Measurements from ENCODE around the gene HYAL3.
"Not testable (repeated sequence)": the region's sequence is repeated elsewhere in the genome, so short reads cannot be mapped to it uniquely, and the experiment has no call there.

The HYAL3 gene

DNA sequence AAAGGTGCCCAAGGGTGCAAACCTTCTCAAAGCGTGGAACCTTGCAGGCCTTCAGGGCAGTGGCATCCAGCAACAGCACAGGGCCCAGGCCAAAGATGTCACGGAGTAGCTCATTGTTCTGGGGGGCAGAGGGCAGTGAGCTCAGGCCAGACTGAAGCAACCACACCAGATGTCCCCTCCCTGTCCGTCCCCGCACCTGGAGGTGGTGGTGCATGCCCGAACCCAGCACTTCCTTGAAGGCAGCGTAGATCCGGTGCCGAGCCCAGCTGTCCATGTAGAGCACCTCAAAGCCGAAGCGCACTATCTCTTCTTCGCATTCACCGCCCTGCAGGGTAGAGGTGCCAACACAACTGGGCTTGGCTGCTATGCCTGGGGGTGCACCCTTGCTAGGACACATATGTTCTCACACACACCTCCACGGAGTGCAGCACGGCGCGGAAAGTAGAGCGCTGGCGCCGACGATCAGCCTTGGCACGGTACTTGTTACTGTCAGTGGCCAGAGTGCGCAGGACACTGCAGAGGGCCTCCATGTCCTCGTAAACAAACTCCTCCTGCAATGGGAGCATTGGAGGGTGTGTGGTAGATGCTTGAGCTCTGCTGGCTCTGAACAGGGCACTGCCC lies 10.7 kb downstream of the HYAL3 start:
- DNase-seq, result no peak

DNA sequence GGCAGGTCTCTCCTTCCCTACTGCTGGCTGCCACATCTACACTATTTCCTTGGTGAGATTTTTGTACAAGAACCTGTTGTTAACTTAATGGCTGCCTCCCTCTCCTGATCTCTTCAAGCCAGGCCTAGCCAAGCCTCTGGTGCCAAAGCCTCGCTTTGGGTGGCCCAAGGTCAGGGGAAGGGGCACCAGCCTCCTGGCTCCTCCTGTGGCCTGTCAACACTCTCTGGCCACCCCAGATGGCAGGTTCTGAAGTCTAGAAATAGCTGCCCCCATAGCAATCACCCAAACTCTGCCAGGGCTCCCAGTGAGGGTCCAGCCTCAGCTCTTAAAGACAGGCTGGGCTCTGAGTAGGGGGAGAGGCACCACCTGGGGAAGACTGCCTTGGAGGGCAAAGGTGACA lies 11.9 kb downstream of the HYAL3 start:
- no peak for DNase-seq

DNA sequence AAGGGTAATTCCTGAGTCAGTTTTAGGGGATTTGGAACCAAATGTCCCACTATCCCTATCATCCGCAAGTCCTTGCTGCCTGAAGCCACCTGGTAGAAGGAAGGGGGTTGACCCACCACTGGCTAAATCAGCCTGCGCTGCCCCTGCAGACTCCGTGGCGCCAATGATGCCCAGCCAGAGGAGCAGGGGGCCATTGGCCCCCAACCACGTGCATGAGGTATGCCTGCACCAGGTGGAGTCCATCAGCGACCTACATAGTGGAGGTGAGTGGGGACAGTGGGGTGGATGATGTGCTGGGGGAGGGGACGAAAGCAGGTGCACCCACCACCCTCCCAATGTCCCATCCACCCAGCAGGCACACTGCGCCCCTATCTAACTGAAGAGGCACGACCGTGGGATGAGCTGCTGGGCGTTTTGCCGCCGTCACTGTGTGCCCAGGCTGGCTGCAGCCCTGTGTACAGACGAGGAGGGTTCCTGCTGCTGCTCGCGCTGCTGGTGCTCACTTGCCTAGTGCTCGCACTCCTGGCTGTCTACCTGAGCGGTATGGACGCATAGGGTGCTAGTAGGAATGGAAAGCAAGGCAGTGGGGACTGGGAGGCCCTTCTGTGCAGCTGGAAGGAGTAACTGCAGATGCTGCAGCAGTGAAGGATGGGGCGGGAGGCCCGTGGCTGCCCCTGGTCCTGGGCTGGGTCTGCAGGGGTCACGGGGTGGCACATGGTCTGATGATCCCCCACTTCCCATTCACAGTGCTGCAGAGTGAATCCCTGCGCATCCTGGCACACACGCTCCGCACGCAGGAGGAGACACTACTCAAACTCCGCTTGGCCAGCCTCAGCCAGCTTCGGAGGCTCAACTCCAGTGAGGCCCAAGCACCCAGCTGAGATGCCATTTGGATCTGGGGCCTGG lies 12.6 kb downstream of the HYAL3 start:
- no peak for DNase-seq

DNA sequence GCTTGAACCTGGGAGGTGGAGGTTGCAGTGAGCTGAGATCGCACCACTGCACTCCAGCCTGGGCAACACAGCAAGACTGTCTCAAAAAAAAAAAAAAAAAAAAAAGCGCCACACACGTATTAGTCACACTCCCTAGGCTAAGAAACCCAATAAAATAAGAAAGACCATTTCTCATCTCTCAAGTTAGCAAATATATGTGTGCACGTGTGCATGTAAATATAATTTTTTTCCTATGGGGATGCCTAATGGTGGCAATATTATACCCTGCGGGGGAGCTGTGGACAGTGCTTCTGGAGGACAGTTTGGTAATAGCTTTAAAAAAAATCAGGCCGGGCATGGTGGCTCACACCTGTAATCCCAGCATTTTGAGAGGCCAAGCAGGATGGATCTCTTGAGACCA lies 15.1 kb downstream of the HYAL3 start:
- DNase-seq, result not testable (repeated sequence)

DNA sequence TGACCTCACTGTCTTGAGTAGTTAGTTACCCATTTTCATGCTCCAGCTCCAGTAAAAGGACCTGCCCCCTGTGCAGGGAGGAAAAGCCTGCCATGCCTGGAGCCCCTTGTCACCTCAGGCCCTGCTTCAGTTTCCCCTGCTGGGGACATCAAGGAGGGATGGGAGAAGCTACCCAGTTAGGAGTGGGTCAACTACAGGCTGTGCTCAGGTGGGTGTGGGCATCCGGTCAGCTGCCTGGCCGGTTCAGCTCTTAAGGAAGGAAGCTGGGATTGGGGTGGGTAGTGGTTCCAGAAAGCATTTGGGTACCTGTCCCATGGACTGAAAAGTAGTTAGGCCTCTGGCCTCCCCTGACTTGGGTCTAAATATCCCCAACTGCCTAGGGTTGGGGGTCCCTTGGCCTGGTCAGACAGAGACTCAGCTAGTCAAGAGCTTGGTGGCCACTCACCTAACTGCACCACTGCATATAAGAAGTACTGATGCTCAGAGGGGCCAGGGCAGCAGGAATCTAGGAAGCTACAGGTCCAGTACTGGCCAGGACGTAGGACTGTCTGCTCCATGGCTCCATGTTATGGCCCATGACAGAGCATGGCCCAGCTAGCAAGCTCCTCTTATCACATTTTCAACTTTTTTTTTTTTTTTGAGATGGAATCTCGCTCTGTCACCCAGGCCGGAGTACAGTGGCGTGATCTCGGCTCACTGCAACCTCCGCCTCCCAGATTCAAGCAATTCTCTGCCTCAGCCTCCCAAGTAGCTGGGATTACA lies 19.8 kb downstream of the HYAL3 start:
- no peak for DNase-seq

DNA sequence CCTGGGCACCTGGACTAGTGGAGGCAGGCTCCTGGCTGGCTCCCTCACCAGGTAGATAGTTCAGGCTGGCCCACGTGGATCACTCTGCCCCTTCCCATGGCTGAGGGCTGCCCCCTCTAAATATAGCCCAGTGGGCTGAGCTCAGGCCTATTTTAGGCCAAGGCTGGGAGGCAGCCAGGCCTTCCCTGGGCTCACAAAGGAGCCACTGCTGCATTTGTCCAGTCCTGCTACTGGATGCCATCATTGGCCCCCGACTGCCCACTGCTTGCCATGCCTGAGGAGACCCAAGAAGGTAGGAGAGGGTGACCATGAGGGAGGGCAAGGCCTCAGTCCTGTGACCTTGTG lies 20.4 kb downstream of the HYAL3 start, which contains the start of gene LSMEM2:
Gene LSMEM2 (plus strand): TSS at position 208 of the 345 bp plus-strand sequence. CDS start 27 bp downstream, at position 235.
- DNase-seq, result no peak

DNA sequence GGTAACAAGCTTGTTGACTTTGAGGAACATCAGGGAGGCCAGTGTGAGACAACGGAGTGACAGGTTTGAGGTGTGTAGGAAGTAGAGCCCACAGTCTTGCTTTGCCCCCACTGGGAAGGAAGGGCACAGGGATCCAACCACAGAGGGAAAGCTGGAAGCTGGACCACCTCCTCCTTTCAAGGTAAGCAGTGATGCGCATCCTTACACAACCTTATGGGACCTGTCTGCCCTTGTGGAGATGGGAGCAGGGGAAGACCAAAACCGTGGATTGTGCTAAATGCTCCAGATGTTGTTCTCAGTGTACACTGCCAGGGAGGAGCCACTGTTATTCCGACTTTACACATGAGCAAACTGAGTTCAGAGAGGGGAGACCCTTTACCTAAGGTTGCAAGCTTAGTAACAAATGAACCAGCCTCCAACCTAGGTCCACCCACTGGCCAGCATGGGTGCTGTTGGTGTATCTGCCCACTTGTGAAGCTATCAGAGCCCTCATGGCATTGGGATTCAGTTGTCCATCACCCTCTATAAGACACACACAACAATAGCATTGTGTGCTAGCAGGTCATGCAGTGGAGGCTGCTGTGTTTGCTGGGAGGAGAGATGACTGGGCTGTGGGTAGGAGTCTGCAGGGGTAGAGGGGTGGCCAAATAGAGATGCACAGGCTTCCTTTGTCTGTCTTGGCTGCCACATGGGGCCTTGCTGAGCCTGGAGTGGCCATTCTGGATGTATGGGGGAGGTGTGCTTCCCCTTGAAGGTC lies 20.9 kb downstream of the HYAL3 start:
- no peak for DNase-seq

DNA sequence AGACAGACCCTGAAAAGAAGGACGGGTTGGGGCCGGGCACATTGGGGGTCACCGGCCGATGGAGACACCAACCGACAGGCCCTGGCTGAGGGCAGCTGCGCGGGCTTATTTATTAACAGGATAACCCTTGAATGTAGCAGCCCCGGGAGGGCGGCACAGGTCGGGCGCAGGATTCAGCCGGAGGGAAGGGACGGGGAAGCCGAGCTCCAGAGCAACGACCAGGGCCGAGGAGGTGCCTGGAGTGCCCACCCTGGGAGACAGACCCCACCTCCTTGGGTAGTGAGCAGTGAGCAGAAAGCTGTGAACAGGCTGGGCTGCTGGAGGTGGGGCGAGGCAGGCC lies 22.5 kb downstream of the HYAL3 start:
- DNase-seq, result no peak

DNA sequence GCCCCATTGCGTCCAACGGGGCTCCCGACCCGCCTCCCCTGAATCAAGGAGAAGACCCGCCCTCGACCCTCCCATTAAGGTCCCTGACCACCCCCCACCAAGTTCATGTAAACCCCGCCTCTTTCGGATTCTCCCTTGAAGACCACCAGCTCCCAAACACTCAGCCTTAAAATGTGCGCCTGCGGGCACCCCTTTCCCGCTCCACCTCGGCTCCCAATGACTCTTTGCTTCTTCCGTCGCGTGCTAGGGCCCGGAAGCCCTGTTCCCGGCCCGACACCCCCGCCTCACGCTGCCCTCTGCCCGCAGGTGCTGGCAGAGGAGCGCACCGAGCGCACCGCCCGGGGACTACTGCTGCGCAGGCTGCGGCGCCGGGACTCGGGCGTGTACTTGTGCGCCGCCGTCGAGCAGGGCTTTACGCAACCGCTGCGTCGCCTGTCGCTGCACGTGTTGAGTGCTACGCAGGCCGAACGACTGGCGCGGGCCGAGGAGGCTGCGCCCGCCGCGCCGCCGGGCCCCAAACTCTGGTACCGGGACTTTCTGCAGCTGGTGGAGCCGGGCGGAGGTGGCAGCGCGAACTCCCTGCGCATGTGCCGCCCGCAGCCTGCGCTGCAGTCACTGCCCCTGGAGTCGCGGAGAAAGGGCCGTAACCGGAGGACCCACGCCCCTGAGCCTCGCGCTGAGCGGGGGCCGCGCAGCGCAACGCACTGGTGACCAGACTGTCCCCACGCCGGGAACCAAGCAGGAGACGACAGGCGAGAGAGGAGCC lies 23.0 kb downstream of the HYAL3 start:
- peak in 1 of 5 donors; percentile 46 for DNase-seq

DNA sequence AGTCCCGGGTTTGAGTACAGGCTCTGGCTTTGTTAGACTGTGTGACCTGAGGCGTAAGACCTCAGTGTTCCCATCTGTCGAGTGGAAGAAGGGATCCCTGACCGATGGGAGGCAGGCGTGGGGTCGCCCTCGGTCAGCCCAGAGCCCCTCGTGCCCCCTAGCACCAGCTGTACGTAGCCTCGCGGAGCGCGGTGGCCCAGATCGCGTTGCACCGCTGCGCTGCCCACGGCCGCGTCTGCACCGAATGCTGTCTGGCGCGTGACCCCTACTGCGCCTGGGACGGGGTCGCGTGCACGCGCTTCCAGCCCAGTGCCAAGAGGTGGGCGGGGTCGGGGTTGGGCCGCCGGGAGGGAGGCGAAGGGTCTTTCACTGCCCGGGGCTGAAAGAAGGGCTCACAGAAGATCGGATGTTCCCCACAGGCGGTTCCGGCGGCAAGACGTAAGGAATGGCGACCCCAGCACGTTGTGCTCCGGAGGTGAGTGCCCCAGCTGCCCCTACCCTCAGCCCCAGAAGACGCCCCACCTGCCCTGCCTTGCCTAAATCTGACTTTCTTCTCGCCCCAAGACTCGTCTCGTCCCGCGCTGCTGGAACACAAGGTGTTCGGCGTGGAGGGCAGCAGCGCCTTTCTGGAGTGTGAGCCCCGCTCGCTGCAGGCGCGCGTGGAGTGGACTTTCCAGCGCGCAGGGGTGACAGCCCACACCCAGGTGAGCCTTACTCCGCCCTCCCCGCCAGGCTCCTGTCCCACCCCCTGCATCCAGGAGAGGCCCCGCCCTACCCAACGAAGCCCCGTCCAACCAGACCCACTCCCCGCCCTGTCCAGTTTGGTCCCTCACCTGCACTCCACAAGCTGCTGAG lies 23.8 kb downstream of the HYAL3 start:
- DNase-seq, result no peak

DNA sequence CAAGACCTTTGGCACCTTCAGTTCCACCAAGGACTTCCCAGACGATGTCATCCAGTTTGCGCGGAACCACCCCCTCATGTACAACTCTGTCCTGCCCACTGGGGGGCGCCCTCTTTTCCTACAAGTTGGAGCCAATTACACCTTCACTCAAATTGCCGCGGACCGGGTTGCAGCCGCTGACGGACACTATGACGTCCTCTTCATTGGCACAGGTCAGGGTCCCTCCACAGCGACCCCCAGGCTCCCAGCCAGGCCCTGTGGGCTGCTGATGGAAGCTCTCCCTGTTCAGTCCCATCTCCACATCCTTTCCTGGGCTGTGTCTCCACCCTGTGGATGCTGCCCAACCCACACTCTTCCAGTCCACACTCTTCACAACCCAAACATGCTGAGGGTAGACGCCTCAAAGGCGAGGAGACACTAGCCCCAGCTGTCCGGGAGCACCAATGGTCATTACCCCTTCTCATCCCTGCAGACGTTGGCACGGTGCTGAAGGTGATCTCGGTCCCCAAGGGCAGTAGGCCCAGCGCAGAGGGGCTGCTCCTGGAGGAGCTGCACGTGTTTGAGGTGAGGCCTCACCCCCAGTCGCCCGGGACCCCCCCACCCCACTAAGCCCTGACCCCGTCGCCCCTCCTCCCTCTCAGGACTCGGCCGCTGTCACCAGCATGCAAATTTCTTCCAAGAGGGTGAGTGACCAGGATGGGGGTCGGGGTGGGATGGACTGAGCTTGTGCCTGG lies 24.7 kb downstream of the HYAL3 start:
- DNase-seq, result peak; percentile 35 to 72 (median 63)

DNA sequence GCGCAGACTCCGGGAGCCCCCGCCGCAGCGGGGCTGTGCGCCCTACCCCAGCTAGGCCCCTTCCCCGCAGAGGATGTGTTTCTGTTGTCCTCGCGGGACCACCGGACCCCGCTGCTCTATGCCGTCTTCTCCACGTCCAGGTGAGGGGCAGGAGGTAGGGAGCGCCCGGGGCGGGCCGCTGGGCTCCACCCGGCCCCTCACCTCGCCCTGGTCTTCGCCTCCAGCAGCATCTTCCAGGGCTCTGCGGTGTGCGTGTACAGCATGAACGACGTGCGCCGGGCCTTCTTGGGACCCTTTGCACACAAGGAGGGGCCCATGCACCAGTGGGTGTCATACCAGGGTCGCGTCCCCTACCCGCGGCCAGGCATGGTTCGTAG lies 25.5 kb downstream of the HYAL3 start:
- no peak for DNase-seq

DNA sequence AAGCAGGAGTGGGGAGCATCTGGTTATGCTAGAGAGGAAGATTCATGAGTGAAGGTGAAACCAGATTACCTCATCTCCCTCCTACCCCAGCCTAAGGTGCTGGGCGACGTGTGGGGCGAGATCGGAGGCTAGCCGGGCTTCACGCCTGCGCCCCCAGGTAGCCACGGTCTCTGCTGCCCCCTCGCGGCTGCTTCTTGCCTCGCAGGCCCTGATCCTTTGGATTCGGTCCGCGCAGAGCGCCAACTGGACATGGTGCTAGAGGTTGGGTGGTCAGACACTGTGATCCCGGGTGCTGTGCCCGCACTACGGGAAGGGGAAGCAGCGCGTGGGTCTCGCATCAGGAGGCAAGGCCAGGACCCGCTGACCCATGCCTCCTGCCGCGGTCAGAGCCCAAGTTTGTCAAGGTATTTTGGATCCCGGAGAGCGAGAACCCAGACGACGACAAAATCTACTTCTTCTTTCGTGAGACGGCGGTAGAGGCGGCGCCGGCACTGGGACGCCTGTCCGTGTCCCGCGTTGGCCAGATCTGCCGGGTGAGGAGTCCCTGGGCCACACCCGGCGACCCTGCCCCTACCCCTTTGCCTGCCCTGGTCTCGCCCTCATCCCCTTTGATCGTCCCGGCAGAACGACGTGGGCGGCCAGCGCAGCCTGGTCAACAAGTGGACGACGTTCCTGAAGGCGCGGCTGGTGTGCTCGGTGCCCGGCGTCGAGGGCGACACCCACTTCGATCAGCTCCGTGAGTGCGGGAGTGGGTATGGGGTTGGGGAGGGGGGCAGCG lies 26.1 kb downstream of the HYAL3 start:
- DNase-seq, result peak; percentile 70 to 84 (median 78)

DNA sequence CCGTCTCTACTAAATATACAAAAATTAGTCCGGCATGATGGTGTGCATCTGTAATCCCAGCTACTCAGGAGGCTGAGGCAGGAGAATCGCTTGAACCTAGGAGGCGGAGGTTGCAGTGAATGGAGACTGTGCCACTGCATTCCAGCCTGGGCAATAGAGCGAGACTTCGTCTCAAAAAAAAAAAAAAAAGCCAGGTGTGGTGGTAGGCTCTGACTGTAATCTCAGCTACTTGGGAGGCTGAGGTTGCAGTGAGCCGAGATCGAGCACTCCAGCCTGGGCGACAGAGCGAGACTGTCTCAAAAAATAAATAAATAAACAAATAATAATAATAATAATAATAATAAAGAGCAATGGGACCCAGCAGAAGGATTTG lies 26.7 kb downstream of the HYAL3 start:
- not testable (repeated sequence) for DNase-seq

DNA sequence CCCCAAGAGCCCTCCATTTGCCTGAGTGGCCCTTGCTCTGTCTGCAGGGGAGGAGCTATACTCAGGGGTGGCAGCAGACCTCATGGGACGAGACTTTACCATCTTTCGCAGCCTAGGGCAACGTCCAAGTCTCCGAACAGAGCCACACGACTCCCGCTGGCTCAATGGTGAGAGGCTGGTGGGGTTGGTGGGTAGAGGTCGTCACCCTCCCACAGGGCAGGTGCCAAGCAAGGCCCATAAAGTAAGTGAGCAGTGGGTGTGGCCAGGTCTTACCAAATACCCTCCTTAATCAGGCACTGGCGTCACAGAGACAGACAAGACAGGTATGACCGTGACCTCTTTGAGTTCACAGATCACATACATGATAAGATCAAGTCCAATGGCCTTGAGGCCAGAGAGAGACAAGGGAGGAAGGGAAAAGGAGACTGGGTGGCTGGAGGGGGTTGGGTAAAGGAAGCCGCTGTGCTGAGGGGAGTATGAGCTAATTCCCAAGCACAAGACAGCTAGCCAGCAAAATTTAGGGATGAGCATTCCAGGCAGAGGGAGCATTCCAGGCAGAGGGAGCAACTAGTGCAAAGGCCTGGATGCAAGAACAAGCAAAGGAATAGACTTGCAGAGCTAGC lies 27.8 kb downstream of the HYAL3 start:
- DNase-seq, result no peak

DNA sequence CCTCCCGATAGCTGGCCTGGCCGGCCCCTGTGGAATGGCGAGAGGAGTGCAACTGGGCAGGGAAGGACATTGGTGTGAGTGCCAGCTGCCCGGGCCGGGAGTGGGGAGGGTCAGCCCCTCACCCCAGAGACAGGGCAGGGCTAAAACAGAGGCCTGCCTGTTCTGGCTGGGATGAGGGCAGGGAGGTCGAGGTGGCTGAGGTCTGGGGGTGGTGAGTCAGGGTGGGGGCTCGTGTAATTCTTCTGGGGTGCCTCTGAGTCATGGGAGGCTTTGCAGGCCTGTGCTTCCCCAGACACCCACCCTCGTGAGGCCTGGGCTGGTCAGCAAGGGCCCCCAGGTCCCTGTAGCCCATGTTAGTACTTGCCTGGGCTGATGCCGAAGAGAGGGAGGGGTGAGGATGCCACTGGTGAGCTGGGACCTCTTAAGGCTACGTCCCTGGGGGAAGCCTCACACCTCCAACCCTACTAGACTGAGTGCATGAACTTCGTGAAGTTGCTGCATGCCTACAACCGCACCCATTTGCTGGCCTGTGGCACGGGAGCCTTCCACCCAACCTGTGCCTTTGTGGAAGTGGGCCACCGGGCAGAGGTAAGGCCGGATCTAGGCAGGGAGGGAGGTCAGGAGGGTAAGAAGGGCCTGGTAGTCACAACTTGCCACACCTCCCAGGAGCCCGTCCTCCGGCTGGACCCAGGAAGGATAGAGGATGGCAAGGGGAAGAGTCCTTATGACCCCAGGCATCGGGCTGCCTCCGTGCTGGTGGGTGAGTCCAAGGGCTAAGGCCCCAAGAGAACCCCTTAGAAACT lies 28.6 kb downstream of the HYAL3 start:
- no peak for DNase-seq

DNA sequence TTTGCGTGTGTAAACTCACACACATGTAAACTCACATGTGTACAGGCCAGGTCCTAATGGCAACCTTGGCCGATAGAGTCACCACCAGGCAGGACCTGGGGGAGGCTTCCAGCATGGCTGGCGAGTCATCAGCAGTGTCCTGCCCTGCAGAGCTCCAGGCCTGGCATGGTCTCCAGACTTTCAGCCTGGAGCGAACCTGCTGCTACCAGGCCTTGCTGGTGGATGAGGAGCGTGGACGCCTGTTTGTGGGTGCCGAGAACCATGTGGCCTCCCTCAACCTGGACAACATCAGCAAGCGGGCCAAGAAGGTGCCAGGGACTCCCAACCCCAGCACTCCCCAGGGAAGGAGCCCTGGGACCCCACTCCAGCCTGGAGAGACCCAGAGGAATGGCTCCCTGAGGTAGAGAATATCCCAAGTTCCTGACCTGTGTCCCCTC lies 29.2 kb downstream of the HYAL3 start:
- DNase-seq, result no peak

DNA sequence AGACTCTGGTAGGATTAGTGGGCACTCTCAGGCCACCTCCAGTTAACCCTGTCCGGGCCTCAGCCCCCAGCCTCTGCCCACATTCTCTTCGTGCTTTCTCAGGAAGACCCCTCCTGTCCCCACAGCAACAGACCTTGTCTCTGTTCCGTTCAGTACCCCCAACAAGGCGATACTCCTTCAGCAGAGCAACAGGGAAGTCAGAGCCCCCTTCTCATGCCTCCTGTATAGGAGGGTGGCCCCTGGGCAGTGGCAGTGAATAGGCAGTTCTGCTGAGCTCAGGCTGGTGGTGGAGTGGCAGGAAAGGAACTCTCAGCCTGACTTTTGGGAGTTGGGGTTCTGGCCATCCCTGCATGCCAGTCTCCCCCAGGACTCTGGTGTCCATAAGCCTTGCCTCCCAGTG lies 29.7 kb downstream of the HYAL3 start:
- DNase-seq, result no peak
